ENCODE data around the gene KLHL35.

KLHL35 gene

GRCh38 chr11:75432911-75433321 is at the start of gene KLHL35:
Gene KLHL35 (minus strand): TSS chr11:75433203. CDS start chr11:75430629, 2,574 bp downstream.
- DNase-seq, result no peak
- in situ Hi-C loops (cut with MboI; ENCODE audit: low pct_unique_long_range_greater_than_20kb, low sequenced_read_pairs), result no loop called here

- in situ Hi-C loops (cut with MboI; ENCODE audit: low pct_unique_long_range_greater_than_20kb, low sequenced_read_pairs), result no loop called here
Observed at GRCh38 chr11:75481922-75482606, 49.1 kb upstream of the KLHL35 start.

GRCh38 chr11:75481223-75481921 is 48.4 kb upstream of the KLHL35 start:
- in situ Hi-C loops (cut with MboI; ENCODE audit: low pct_unique_long_range_greater_than_20kb, low sequenced_read_pairs), result no loop called here
- DNase-seq, result no peak

More at GRCh38 chr11:75481922-75482606, 49.1 kb upstream of the KLHL35 start:
- DNase-seq, result no peak

GRCh38 chr11:75480185-75481175 is 47.5 kb upstream of the KLHL35 start:
- no peak for DNase-seq
- in situ Hi-C loops (cut with MboI; ENCODE audit: low pct_unique_long_range_greater_than_20kb, low sequenced_read_pairs), result no loop called here

GRCh38 chr11:75479597-75480145 is 46.7 kb upstream of the KLHL35 start:
- in situ Hi-C loops (cut with MboI; ENCODE audit: low pct_unique_long_range_greater_than_20kb, low sequenced_read_pairs), result loop anchor here (10.0 kb wide), 1 partner anchor 45 kb away; the partner anchor contains the start of gene GDPD5
- no peak for DNase-seq

DNA sequence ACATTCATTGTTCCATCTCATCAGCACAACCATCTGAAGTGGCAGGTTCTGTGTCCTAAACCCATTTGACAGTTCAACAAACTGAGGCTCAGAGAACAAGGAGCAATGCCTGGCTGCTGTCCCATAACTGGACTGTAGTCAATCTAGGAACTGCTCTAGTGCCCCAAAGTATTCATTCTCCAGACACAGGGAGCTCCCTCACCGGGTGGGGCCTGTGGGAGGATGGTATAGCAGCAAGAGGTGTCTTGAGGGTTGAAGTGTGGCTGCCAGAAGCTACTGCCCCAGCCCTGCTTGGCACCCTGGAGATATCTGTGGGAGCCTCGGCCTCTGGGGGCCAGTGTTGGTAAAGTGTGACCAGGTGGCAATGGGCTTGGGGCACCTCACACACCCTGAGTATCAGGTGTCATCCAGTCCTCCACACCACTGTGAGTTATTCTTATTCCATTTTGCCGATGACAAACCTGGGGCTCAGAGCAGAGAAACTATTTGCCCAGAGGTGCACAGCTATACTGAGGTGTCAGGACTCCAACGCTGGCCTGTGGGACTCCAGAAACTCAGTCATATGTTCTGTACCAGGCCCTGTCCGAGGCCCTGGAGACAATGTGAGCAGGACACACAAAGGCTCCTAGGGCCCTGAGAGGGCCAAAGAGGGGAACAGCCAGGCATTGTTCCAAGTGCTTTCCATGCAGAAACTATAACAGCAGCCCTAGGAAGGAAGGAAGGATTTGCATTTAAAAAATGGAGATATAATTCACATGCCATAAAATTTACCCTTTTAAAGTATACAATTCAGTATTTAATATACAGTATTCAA is 46.0 kb upstream of the KLHL35 start:
- in situ Hi-C loops (cut with MboI; ENCODE audit: low pct_unique_long_range_greater_than_20kb, low sequenced_read_pairs), result loop anchor here (10.0 kb wide), 1 partner anchor 46 kb away; the partner anchor contains the start of gene GDPD5
- DNase-seq, result no peak

DNA sequence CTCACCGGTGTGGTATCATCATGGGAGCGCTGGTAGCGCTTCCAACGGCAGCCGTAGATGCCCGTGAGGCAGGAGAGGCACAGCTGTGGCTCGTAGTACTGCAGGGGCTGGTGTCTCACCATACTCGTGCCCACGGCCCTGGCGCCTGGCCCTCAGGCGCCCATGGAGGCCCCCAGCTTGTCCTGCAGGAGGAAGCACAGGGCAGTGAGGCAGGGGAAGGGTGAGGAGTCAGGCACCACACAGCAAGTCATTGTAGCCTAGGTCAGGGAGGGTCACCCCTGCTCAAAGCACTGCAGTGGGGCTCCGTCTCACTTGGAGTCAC is 44.6 kb upstream of the KLHL35 start:
- in situ Hi-C loops (cut with MboI; ENCODE audit: low pct_unique_long_range_greater_than_20kb, low sequenced_read_pairs), result loop anchor here (10.0 kb wide), 1 partner anchor 47 kb away; the partner anchor contains the start of gene GDPD5
- no peak for DNase-seq

- in situ Hi-C loops (cut with MboI; ENCODE audit: low pct_unique_long_range_greater_than_20kb, low sequenced_read_pairs), result loop anchor here (10.0 kb wide), 1 partner anchor 48 kb away; the partner anchor contains the start of gene GDPD5
- no peak for DNase-seq
Observed at GRCh38 chr11:75476739-75477613, 44.0 kb upstream of the KLHL35 start.

GRCh38 chr11:75475767-75476650 is 43.0 kb upstream of the KLHL35 start:
- in situ Hi-C loops (cut with MboI; ENCODE audit: low pct_unique_long_range_greater_than_20kb, low sequenced_read_pairs), result loop anchor here (10.0 kb wide), 1 partner anchor 49 kb away; the partner anchor contains the start of gene GDPD5

DNA sequence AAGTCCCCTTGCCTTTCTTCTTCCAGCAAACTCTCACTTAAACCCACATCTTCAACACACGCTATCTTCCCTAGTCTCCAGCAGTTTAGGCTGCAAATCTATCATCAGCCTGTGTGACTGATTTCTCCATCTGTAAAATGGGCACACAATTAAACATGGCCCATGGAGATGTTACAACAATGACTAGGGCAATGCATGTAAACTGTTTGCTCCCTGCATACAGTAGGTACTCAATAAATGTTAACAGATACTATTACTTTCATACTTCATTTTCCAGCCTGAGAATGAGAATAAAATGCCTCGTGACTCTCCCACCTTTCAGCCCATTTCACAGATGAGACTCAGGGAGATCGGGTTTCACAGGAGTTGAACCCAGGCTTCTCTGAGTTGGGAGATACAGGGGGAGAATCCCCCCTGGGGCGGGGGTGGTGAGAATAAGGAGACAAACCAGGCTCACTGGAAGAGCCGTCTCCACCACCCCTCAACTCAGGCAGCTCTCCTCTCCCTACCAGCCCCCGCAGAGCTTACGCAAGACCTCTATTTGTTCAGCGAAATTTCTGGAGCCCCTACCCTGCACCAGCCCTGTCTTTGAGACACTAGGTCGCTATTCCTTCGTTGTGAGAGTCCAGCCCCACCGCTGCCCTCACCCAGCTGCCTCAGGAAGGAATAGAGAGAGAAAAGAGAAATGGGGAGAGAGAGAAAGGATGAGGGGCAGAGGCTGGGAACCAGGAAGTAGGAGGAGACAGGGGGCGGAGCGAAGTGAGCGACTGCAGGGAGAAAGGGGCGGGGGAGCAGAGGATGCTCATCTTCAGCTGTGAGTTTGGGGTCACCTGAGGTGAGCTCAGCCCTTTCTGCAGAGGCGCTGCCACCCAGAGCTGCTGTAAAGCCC is 42.1 kb upstream of the KLHL35 start:
- DNase-seq, result peak; percentile 87
- in situ Hi-C loops (cut with MboI; ENCODE audit: low pct_unique_long_range_greater_than_20kb, low sequenced_read_pairs), result loop anchor here (10.0 kb wide), 1 partner anchor 50 kb away; the partner anchor contains the start of gene GDPD5

More at GRCh38 chr11:75475767-75476650, 43.0 kb upstream of the KLHL35 start:
- peak; percentile 8 for DNase-seq

DNA sequence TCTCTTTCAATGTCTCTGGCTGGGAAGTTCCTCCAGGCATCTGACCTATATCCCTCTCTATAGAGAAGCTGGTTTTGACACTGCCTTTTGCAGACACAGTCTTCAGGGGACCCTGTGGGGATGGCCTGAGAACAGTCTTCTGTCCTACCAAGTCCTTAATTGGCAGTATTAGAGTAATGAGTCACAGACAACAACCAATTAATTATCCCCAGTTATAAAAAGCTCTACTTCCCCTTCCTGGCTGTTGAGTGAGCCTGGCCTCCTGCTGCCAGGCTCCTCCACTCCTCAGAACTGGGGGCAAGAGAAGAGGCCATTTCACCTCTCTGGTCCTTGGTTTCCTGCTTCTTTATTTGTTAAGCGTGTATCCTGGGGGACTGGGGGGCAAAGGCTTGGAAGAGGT is 41.2 kb upstream of the KLHL35 start:
- DNase-seq, result peak; percentile 64
- in situ Hi-C loops (cut with MboI; ENCODE audit: low pct_unique_long_range_greater_than_20kb, low sequenced_read_pairs), result loop anchor here (10.0 kb wide), 1 partner anchor 51 kb away; the partner anchor contains the start of gene GDPD5

DNA sequence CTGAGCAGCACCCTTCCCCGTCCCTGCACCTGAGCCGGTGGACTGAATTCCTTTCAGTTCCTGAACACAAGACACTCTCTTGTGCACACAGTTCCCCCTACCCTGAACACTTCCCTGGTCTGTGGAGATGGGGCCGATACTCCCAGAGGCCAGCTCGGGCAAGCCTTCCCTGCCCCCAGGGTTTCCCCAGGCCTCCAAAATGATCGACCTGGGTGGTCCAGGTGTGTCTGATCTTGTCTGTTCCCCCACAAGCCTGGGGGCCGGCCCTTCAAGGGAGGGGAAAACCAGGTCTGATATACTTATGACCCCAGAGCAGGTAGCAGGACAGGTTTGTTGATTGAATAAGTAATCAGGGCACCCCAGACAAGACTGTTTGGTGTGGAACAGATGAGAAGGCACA is 40.7 kb upstream of the KLHL35 start:
- no peak for DNase-seq
- in situ Hi-C loops (cut with MboI; ENCODE audit: low pct_unique_long_range_greater_than_20kb, low sequenced_read_pairs), result loop anchor here (10.0 kb wide), 1 partner anchor 51 kb away; the partner anchor contains the start of gene GDPD5

DNA sequence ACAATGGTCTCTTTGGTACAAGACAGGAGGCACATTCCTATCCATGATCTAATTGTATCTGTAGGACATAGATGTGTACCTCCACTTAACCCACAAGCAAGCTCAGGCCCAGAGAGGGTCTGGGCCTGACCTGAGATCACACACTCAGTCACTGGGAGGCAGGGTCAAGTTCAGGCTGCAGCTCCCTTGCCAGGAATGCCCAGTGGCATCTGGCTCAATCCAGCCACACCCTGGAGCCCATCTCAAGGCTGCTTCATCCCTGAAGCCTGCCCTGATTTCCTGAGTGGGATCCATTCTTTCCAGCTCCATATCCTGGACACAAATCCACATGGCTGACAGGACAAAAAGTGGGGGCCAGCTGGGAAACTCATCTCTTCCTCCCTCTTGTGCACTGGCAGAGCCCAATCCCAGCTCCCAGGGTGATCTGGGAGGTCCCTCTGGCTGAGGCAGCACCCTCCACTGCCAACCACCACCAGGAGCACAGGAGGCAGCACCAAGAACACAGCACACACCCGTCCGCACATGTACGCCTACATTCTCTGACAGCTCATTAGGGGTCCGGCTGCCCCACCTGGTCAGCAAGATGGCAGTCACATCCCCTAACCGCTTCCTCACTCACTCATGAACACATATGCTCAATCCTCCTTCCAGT is 39.2 kb upstream of the KLHL35 start:
- in situ Hi-C loops (cut with MboI; ENCODE audit: low pct_unique_long_range_greater_than_20kb, low sequenced_read_pairs), result loop anchor here (10.0 kb wide), 1 partner anchor 53 kb away; the partner anchor contains the start of gene GDPD5
- no peak for DNase-seq

- DNase-seq, result no peak
- in situ Hi-C loops (cut with MboI; ENCODE audit: low pct_unique_long_range_greater_than_20kb, low sequenced_read_pairs), result loop anchor here (10.0 kb wide), 1 partner anchor 53 kb away; the partner anchor contains the start of gene GDPD5
Observed at GRCh38 chr11:75471176-75471973, 38.4 kb upstream of the KLHL35 start.

Measured in KBM-7 (cell line).